SU-DHL-6 (cell line): Measurements from ENCODE around the gene APOL2.
"Not testable (repeated sequence)": the region's sequence is repeated elsewhere in the genome, so short reads cannot be mapped to it uniquely, and the experiment has no call there.

Source experiments
- H2AFZ ChIP-seq: fragments of 200-600 bp; sonication (generic); 2 replicates; pipeline ENCODE4 v1.6.1; 2014; ENCODE audit warnings: low read depth, mild to moderate bottlenecking, moderate library complexity, mixed read lengths, antibody characterized with exemption, low read length; ENCODE audit not compliant: severe bottlenecking
- H3F3A ChIP-seq: fragments of 200-600 bp; shearing (Covaris generic); 2 replicates; pipeline ENCODE4 v1.6.0; 2016; ENCODE audit warnings: antibody characterized with exemption, mild to moderate bottlenecking; ENCODE audit not compliant: insufficient read depth
- H3K27ac ChIP-seq: fragments of 200-600 bp; sonication (generic); 2 replicates; pipeline ENCODE4 v1.5.1; 2016; ENCODE audit warnings: low read depth, mild to moderate bottlenecking, low read length, moderate library complexity, mixed read lengths
- H3K27me3 ChIP-seq: fragments of 200-600 bp; sonication (generic), shearing (Covaris generic); 2 replicates; pipeline ENCODE4 v1.6.0; 2014; ENCODE audit warnings: mild to moderate bottlenecking, low read length
- H3K36me3 ChIP-seq: fragments of 200-600 bp; sonication (generic); 2 replicates; pipeline ENCODE4 v1.6.1; 2014; ENCODE audit warnings: mild to moderate bottlenecking, low read length, mixed read lengths
- H3K4me2 ChIP-seq: fragments of 300-600, 200-600 bp; shearing (Covaris generic), sonication (generic); 2 replicates; pipeline ENCODE4 v1.6.0; 2014; ENCODE audit warnings: low read length, low read depth, mild to moderate bottlenecking; ENCODE audit not compliant: poor library complexity, severe bottlenecking
- H3K4me3 ChIP-seq: fragments of 200-600 bp; sonication (generic); 2 replicates; pipeline ENCODE4 v1.5.1; 2014; ENCODE audit warnings: antibody characterized with exemption, low read length, mild to moderate bottlenecking, mixed read lengths; ENCODE audit not compliant: insufficient read depth, poor library complexity, severe bottlenecking
- H3K79me2 ChIP-seq: fragments of 200-600 bp; sonication (generic); 2 replicates; pipeline ENCODE4 v1.6.1; 2014; ENCODE audit warnings: mild to moderate bottlenecking, low read length, moderate library complexity; ENCODE audit not compliant: insufficient read depth
- H3K9ac ChIP-seq: fragments of 200-600 bp; sonication (generic); 2 replicates; pipeline ENCODE4 v1.7.0; 2014; ENCODE audit warnings: mild to moderate bottlenecking, low read length
- H3K9me2 ChIP-seq: fragments of 200-600 bp; sonication (generic); replicated peaks from 2 replicates; pipeline ENCODE4 v1.6.1; 2014; ENCODE audit warnings: low read length; ENCODE audit not compliant: insufficient read depth
- H3K9me3 ChIP-seq: fragments of 200-600 bp; sonication (generic); 2 replicates; pipeline ENCODE4 v1.6.1; 2014; ENCODE audit warnings: low read length, mixed read lengths; ENCODE audit not compliant: insufficient read depth
- H4K20me1 ChIP-seq: fragments of 200-600 bp; sonication (generic); 2 replicates; pipeline ENCODE4 v1.6.1; 2014; ENCODE audit warnings: low read depth, mild to moderate bottlenecking, antibody characterized with exemption, low read length, moderate library complexity, mixed read lengths
- CTCF ChIP-seq: fragments of 200-600 bp; sonication (generic); IDR thresholded peaks from one replicate; pipeline ENCODE4 v1.5.1; 2017; ENCODE audit warnings: antibody characterized with exemption, mild to moderate bottlenecking, low read length, moderate library complexity; ENCODE audit not compliant: insufficient read depth, poor library complexity, severe bottlenecking
- EZH2phosphoT487 ChIP-seq: fragments of 200-600 bp; sonication (generic), shearing (Covaris generic); conservative IDR thresholded peaks from 2 replicates; pipeline ENCODE4 v1.6.1; 2018; ENCODE audit warnings: mild to moderate bottlenecking, antibody characterized with exemption, low read length, moderate library complexity, mixed read lengths

APOL2 gene

GRCh38 chr22:36274531-36274930 lies 35.2 kb upstream of the APOL2 start:
- TF ChIP-seq EZH2phosphoT487 (no peak), CTCF (no peak)
- no peak overlapping the region for H3K4me3 ChIP-seq
- no peak overlapping the region for H3K9ac ChIP-seq
- no peaks in the 10 kb centered on the region for H3K27me3 ChIP-seq
- no peaks in the 10 kb centered on the region for H3K9me3 ChIP-seq
- no peak overlapping the region for H2AFZ ChIP-seq
- H3K36me3 ChIP-seq, result no peaks in the 10 kb centered on the region
- no peak overlapping the region for H3K4me2 ChIP-seq
- H3K79me2 ChIP-seq, result no peaks in the 10 kb centered on the region
- H3K9me2 ChIP-seq, result no peaks in the 10 kb centered on the region
- no peak overlapping the region for H3K27ac ChIP-seq
- H4K20me1 ChIP-seq, result no peaks in the 10 kb centered on the region
- peaks cover 11% of the 10 kb centered on the region for H3F3A ChIP-seq

GRCh38 chr22:36271951-36272350 lies 32.6 kb upstream of the APOL2 start:
- H3K79me2 ChIP-seq, H3K9me2 ChIP-seq, H3K36me3 ChIP-seq, H3K9ac ChIP-seq, H3K27ac ChIP-seq, H2AFZ ChIP-seq, H3F3A ChIP-seq, H3K27me3 ChIP-seq, H3K4me2 ChIP-seq, H3K4me3 ChIP-seq, H4K20me1 ChIP-seq, H3K9me3 ChIP-seq: not testable (repeated sequence)

GRCh38 chr22:36271231-36271630 lies 31.9 kb upstream of the APOL2 start:
- not testable (repeated sequence) for H3K27ac ChIP-seq, H3F3A ChIP-seq, H2AFZ ChIP-seq, H3K4me3 ChIP-seq, H3K9me2 ChIP-seq, H3K27me3 ChIP-seq, H4K20me1 ChIP-seq, H3K36me3 ChIP-seq, H3K4me2 ChIP-seq, H3K9me3 ChIP-seq, H3K79me2 ChIP-seq, H3K9ac ChIP-seq

GRCh38 chr22:36267896-36268485 lies 28.7 kb upstream of the APOL2 start:
- Histone ChIP-seq H3K9me2 (no peaks in the 10 kb centered on the region), H3K4me3 (no peak overlapping the region), H3K27me3 (no peaks in the 10 kb centered on the region), H3K27ac (no peak overlapping the region), H3K9me3 (no peaks in the 10 kb centered on the region), H3F3A (no peaks in the 10 kb centered on the region), H3K79me2 (no peaks in the 10 kb centered on the region), H3K4me2 (no peak overlapping the region), H2AFZ (no peak overlapping the region), H3K9ac (no peak overlapping the region), H4K20me1 (no peaks in the 10 kb centered on the region), H3K36me3 (no peaks in the 10 kb centered on the region)
- TF ChIP-seq EZH2phosphoT487, result no peak
- no peak for TF ChIP-seq CTCF
